Stimulated activated CD4-positive, alpha-beta T cell treated with anti-CD3 and anti-CD28 coated beads, TNF-alpha, amount 100 ng/mL, for 48 hours (primary cell): ENCODE measurements around the gene NECAB2.

ENCODE experiments used
- DNase-seq, 3 donors: peaks; one replicate each; pipeline ENCODE4 v3.0.0-alpha.2; 2020; ENCODE audit warnings: low read depth in 3 of 3

The NECAB2 gene

GRCh38 chr16:84045001-84045817 lies 77.2 kb downstream of the NECAB2 start:
- DNase-seq, result no peak

- DNase-seq, result no peak
Measured at GRCh38 chr16:84045818-84046470, 77.9 kb downstream of the NECAB2 start.

- DNase-seq, result no peak
Measured at GRCh38 chr16:84047206-84047605, 79.2 kb downstream of the NECAB2 start.

- no peak for DNase-seq
Measured at GRCh38 chr16:84047626-84048025, 79.6 kb downstream of the NECAB2 start.

- DNase-seq, result no peak
Measured at GRCh38 chr16:84048270-84048669, 80.2 kb downstream of the NECAB2 start.

DNA sequence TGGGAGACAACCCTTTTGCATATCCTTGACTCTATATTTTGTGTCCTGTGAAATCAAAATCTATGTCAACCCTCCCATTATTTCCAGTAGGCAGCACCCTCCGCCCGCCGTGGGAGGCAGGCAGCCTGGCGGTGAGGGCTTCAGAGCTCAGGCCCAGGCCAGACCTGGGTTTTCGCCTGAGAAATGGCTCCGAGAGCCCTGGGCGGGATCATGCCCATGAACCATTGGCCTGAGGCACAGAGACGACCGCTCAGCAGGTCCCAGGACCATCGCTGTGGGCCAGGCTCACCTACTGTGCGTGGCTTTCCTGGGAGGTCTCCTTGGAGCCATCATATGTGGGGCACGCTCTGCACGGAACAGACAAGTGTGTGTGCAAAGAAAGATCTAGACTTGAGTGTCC lies 80.8 kb downstream of the NECAB2 start:
- DNase-seq, result no peak

- no peak for DNase-seq
Measured at GRCh38 chr16:84049403-84050060, 81.5 kb downstream of the NECAB2 start.

DNA sequence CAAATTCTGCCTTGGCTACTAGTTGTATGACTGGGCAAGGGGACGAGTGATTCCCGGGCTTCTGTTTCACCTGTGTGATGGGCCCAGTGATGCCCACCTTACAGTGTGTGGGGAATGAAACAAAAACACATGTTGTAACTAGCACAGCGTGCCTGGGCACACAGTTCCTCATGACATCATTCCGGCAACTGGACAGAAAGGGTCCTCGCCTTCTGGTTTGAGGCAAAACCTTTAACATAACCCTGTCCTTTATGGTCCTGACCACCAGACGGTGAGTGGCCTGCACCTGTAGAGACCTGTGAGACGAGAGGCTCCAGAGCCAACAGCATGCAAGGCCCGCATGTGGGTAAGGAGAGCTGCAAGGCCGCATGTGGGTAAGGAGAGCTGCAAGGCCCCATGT lies 82.3 kb downstream of the NECAB2 start:
- DNase-seq, result no peak

- no peak for DNase-seq
Measured at GRCh38 chr16:84052071-84052622, 84.1 kb downstream of the NECAB2 start.
